Esophagus muscularis mucosa (tissue), 4 donors: ENCODE measurements around the gene RNGTT. TPM values are rescaled to one million over a fixed set of nuclear protein-coding genes. Genes with fewer than 3 reads are reported as not detected.

Experiments used
- DNase-seq: peaks from one replicate; pipeline ENCODE4 v3.0.0-alpha.2; 2017; ENCODE audit errors: extremely low spot score
- H3K27ac ChIP-seq, 4 donors: fragments of 200-600 bp; sonication (generic); replicated peaks in 1 of 4; 1 replicate in 3 of 4; 2 replicates in 1 of 4; pipeline ENCODE4 v1.5.1; 2016 to 2019; ENCODE audit warnings: mild to moderate bottlenecking in 1 of 4
- H3K27me3 ChIP-seq, 4 donors: fragments of 200-600 bp; sonication (generic); one replicate each; pipeline versions ENCODE4 v1.5.1 to v1.6.0; 2016 to 2019
- H3K36me3 ChIP-seq, 4 donors: fragments of 200-600 bp; sonication (generic); one replicate each; pipeline ENCODE4 v1.5.1; 2016 to 2019
- H3K4me1 ChIP-seq, 4 donors: fragments of 200-600 bp; sonication (generic); one replicate each; pipeline ENCODE4 v1.5.1; 2016 to 2019
- H3K4me3 ChIP-seq, 4 donors: fragments of 200-600 bp; sonication (generic); 1 replicate in 2 of 4; 2 replicates in 2 of 4; pipeline ENCODE4 v1.5.1; 2016 to 2019; ENCODE audit warnings: mild to moderate bottlenecking in 4 of 4, moderate library complexity in 1 of 4
- H3K9me3 ChIP-seq, 4 donors: fragments of 200-600 bp; sonication (generic); 1 replicate in 3 of 4; 2 replicates in 1 of 4; pipeline ENCODE4 v1.5.1; 2016 to 2019
- EP300 ChIP-seq: sonication (generic); formaldehyde crosslinking; IDR thresholded peaks from one replicate; pipeline ENCODE4 v1.6.1; 2017; ENCODE audit warnings: antibody characterized with exemption
- POLR2A ChIP-seq: fragments of 450-650 bp; IDR thresholded peaks from one replicate; pipeline ENCODE4 v1.6.1; 2017; ENCODE audit warnings: antibody characterized with exemption, moderate library complexity, mild to moderate bottlenecking, low read depth
- POLR2AphosphoS5 ChIP-seq, 2 donors: sonication (generic); formaldehyde crosslinking; IDR thresholded peaks; one replicate each; pipeline ENCODE4 v1.6.1; 2017; ENCODE audit warnings: antibody characterized with exemption in 2 of 2
- WGBS: methylation state at CpG from one replicate; pipeline ENCODE4 v1.1.5; 2018; 5-methylcytosine and 5-hydroxymethylcytosine counted together
- intact Hi-C: fragments of 100-400 bp; cut with DNase I; formaldehyde crosslinking; loops from one replicate; pipeline ENCODE4 v1.15.1; 2023
- total RNA-seq, 4 donors: library from RNA; depleted of rRNA; stranded (reverse); fragments of >200 nt; gene quantifications; one replicate each; pipeline versions ENCODE4 v1.1.0 to v1.2.1, GENCODE V29; 2016
- TF ChIP-seq, protein P1 (sequence below), 3 experiments: fragments of 200-600 bp in 2 of 3; fragments of 450-650 bp in 1 of 3; sonication (generic) in 2 of 3; IDR thresholded peaks; one replicate each; pipeline ENCODE4 v1.5.1; 2017 to 2019; ENCODE audit warnings: antibody characterized with exemption in 3 of 3, mild to moderate bottlenecking in 2 of 3, moderate library complexity in 1 of 3

Gene RNGTT
- total RNA-seq, 4 donors from 2014 or later, result 10.7 to 13.9 (median 12.0) TPM

DNA sequence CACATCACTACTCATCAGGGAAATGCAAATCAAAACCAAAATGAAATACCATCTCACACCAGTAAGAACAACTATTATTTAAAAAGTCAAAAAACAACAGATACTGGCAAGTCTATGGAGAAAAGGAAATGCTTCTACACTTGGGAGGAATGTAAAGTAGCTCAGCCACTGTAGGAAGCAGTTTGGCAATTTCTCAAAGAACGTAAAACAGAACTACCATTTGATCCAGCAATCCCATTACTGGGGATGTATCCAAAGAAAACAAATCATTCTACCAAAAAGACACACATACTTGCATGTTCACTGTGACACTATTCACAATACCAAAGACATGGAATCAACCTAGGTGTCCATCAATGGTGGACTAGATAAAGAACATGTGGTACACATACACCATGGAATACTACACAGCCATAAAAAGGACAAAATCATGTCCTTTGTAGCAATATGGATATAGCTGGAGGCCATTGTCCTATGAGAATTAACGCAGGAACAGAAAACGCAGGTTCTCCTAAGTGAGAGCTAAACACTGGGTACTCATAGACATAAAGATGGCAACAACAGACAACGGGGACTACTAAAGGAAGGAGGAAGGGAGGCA is 260.4 kb downstream of the RNGTT start:
- no peaks in the 10 kb centered on the region for H3K9me3 ChIP-seq
- H3K27me3 ChIP-seq, result no peaks in the 10 kb centered on the region
- no peaks in the 10 kb centered on the region for H3K4me1 ChIP-seq
- WGBS, result 93% methylated on average over 4 of the region's 4 CpGs
- H3K36me3 ChIP-seq, result no peaks in the 10 kb centered on the region
- H3K4me3 ChIP-seq, result no peak overlapping the region
- no peak overlapping the region for H3K27ac ChIP-seq
- no peak for TF ChIP-seq POLR2A
- no peak for TF ChIP-seq EP300
- TF ChIP-seq, protein P1, sequence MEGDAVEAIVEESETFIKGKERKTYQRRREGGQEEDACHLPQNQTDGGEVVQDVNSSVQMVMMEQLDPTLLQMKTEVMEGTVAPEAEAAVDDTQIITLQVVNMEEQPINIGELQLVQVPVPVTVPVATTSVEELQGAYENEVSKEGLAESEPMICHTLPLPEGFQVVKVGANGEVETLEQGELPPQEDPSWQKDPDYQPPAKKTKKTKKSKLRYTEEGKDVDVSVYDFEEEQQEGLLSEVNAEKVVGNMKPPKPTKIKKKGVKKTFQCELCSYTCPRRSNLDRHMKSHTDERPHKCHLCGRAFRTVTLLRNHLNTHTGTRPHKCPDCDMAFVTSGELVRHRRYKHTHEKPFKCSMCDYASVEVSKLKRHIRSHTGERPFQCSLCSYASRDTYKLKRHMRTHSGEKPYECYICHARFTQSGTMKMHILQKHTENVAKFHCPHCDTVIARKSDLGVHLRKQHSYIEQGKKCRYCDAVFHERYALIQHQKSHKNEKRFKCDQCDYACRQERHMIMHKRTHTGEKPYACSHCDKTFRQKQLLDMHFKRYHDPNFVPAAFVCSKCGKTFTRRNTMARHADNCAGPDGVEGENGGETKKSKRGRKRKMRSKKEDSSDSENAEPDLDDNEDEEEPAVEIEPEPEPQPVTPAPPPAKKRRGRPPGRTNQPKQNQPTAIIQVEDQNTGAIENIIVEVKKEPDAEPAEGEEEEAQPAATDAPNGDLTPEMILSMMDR (IDR thresholded peaks at IDR 0.05), result no peak
- TF ChIP-seq POLR2AphosphoS5 (IDR thresholded peaks at IDR 0.05), result no peak
- no peak for DNase-seq
- intact Hi-C loops, result no loop called here

DNA sequence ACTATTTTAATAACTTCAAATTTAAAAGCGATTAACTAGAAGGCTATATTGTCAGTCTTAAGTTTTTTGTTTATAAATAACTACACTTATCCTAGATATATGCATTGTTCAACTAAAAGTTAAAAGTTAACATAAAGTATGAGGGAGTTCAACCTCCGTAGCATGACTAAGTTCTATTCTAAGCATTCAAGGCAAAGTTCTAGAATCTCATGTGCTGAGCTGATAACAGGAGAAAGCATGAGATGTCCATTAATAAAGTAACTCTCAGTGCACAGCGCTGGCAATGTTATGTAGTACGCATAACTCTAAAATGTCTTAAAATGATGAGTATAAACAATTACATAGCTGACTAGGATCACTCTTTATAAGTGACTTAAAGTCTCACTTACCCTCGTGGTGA is 264.8 kb downstream of the RNGTT start:
- intact Hi-C loops, result no loop called here
- H3K4me1 ChIP-seq, result no peaks in the 10 kb centered on the region
- no peak overlapping the region for H3K4me3 ChIP-seq
- no peaks in the 10 kb centered on the region for H3K36me3 ChIP-seq
- 93% methylated on average over 5 of the region's 5 CpGs for WGBS
- TF ChIP-seq POLR2A (no peak), POLR2AphosphoS5 (IDR thresholded peaks at IDR 0.05) (no peak), EP300 (no peak)
- TF ChIP-seq, protein P1 (IDR thresholded peaks at IDR 0.05), result no peak
- H3K9me3 ChIP-seq, result peaks cover 0 to 7% (median 6%) of the 10 kb centered on the region in 4 donors
- no peak for DNase-seq
- H3K27me3 ChIP-seq, result no peaks in the 10 kb centered on the region
- no peak overlapping the region for H3K27ac ChIP-seq

DNA sequence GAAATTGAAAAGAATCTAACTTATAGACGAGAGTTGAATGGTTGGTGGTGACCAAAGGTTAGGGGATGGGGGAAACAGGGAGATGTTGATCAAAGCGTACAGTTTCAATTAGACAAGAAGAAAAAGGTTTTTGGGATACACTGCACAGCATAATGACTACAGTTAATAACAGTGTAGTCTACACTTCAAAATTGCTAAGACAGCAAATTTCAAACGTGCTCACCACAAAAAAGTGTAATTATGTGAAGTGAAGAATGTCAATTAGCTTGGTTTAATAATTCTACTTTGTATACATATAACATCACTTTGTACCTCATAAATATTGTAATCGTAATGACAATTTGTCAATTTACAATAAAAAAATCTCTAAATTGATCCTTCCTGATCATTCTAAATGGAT is 267.5 kb downstream of the RNGTT start:
- Histone ChIP-seq H3K27me3 (no peaks in the 10 kb centered on the region), H3K27ac (no peak overlapping the region), H3K36me3 (no peaks in the 10 kb centered on the region), H3K4me1 (no peaks in the 10 kb centered on the region), H3K4me3 (no peak overlapping the region), H3K9me3 (peaks cover 0 to 7% (median 6%) of the 10 kb centered on the region in 4 donors)
- TF ChIP-seq EP300, result no peak
- TF ChIP-seq POLR2AphosphoS5 (IDR thresholded peaks at IDR 0.05), result no peak
- TF ChIP-seq POLR2A, result no peak
- TF ChIP-seq, protein P1 (IDR thresholded peaks at IDR 0.05), result no peak
- WGBS, result 92% methylated on average over 4 of the region's 4 CpGs
- intact Hi-C loops, result no loop called here
- no peak for DNase-seq

DNA sequence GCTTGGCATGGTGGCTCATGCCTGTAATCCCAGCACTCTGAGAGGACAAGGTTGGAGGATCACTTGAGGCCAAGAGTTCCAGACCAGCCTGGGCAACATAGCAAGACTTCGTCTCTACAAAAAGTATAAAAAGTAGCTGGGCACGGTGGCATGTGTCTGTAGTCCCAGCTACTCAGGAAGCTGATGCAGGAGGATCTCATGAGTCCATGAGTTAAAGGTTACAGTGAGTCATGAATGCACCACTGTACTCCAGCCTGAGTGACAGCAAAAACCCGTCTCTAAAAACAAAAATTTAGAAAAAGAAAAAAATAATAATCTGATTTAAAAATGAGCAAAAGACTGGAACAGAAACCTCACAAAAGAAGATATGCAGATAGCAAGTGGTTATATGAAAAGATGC is 279.7 kb downstream of the RNGTT start:
- Histone ChIP-seq H3K4me1 (no peaks in the 10 kb centered on the region), H3K9me3 (no peaks in the 10 kb centered on the region), H3K27me3 (no peaks in the 10 kb centered on the region), H3K36me3 (no peaks in the 10 kb centered on the region), H3K27ac (no peak overlapping the region), H3K4me3 (no peak overlapping the region)
- TF ChIP-seq, protein P1 (IDR thresholded peaks at IDR 0.05), result no peak
- TF ChIP-seq EP300, result no peak
- no peak for TF ChIP-seq POLR2AphosphoS5 (IDR thresholded peaks at IDR 0.05)
- TF ChIP-seq POLR2A, result no peak
- DNase-seq, result no peak
- intact Hi-C loops, result no loop called here
- 87% methylated on average over 3 of the region's 3 CpGs for WGBS

DNA sequence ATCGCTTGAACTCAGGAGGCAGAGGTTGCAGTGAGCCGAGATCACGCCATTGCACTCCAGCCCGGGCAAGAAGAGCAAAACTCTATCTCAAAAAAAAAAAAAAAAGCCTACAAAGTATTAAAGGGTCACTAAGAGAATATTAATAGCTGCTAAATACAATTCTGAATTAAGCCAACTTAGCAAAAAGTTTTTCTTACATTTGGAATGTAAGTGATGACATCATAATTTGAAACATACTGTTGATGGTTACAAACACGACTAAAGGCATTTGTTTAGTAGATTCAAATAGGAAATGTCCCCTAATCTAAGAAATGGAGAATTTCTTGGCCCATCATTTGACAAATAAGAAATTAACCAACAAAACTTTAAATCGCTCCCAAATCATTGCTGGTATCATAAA is 282.8 kb downstream of the RNGTT start:
- no peak overlapping the region for H3K27ac ChIP-seq
- no peak overlapping the region for H3K4me3 ChIP-seq
- DNase-seq, result no peak
- H3K4me1 ChIP-seq, result no peaks in the 10 kb centered on the region
- TF ChIP-seq EP300 (no peak), POLR2AphosphoS5 (IDR thresholded peaks at IDR 0.05) (no peak), POLR2A (no peak)
- TF ChIP-seq, protein P1 (IDR thresholded peaks at IDR 0.05), result no peak
- intact Hi-C loops, result no loop called here
- no peaks in the 10 kb centered on the region for H3K9me3 ChIP-seq
- no peaks in the 10 kb centered on the region for H3K27me3 ChIP-seq
- WGBS, result 92% methylated on average over 6 of the region's 6 CpGs
- H3K36me3 ChIP-seq, result peaks cover 0 to 5% (median 0%) of the 10 kb centered on the region in 4 donors
